Mucosa of gallbladder (tissue), 1 donor: ENCODE data around the gene HPCAL1. TPM values are rescaled to one million over a fixed set of nuclear protein-coding genes. Genes with fewer than 3 reads are reported as not detected.
A peak's percentile ranks its signal among the peaks of the same experiment; 100 is the strongest.

Experiments used
- DNase-seq: peaks from one replicate; pipeline ENCODE4 v3.0.0-alpha.2; 2020; ENCODE audit warnings: low spot score
- total RNA-seq: library from RNA; stranded (reverse); gene quantifications from one replicate; pipeline ENCODE4 v1.2.1, GENCODE V29; 2021
- donor health status: DM: no; HTN: no; CAD: no.

Gene HPCAL1
- total RNA-seq, 1 donor from 2014 or later = 44.0 TPM

GRCh38 chr2:10406491-10407188 lies 103.9 kb downstream of the HPCAL1 start:
- DNase-seq = no peak

GRCh38 chr2:10407432-10407831 lies 104.7 kb downstream of the HPCAL1 start:
- no peak for DNase-seq

GRCh38 chr2:10407841-10408648 lies 105.3 kb downstream of the HPCAL1 start:
- peak; percentile 70 for DNase-seq

GRCh38 chr2:10408649-10409579 lies 106.2 kb downstream of the HPCAL1 start:
- DNase-seq = peak; percentile 84

DNA sequence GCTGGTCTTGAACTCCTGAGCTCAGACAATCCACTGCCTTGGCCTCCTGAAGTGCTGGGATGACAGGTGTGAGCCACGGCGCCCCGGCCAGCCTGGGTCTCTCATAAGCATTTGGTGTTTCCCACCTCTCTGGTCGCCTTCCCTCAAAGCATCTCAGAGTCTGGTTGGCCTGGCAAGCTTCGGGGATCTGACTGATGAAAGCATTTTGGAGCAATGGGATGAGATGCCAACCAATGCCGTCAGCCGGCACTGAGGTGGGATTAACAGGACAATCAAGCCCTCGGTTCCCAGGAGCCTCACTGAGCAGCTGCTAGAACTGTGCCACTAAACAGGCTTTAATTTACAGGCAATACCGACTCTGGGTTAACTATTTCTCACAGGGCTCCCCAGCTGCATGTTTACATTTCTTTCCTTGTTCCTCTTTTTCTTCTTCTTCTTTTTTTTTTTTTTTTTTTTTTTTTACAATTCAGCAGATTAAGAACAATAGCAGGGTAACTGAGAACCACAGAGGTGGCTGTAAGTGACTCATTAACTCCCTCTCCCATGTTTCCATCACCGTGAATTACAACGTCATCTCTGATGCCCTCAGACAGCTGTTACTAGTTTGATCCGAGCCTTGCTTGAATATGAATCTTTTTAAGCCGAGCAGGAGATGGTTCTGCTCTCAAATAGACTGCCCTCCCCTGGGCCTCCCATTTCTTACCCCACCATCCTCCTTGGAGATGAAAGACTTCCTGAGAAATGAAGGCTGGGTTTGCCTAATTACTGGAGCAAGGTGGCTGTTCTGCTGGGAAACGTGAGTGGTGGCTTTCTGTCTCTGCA lies 107.5 kb downstream of the HPCAL1 start:
- no peak for DNase-seq

GRCh38 chr2:10410823-10411437 lies 108.2 kb downstream of the HPCAL1 start:
- DNase-seq = no peak

DNA sequence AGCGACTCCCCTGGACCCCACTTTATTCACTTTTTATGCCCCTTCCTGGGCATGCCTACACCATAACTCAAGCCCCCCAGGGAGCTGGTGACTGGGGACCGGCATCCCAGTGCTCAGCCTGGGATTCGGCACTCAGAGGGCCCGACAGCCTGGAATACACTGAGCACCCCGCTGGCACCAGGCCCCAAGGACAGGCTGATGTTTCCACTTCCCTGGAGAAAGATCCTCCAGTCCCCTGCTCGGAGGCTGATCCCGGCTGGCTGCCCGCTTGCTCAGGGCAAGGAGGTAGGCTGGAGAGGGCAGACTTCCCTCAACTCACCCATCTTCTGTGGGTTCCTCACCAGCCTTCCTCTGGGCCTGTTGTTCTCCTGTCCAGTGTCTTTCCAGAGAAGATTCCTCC lies 108.9 kb downstream of the HPCAL1 start:
- no peak for DNase-seq

DNA sequence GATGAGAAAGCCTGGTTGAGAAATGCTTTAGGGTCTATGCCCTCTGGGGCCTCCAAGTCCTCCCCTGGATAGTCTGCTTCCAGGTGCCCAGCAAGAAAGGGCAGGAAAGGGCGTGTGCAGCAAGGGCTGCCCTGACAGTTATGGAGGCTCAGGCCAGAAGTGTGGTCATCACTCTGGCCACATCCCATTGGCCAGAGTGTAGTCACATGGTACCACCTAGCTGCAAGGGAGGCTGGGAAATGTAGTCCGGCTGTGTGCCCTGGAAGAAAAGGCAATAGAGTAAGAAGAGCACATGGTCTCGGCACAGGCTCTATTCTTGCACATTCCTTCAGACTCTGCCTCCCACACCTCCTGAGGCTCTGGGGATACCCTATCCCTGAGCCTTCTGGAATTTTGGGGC lies 109.7 kb downstream of the HPCAL1 start:
- DNase-seq = no peak

DNA sequence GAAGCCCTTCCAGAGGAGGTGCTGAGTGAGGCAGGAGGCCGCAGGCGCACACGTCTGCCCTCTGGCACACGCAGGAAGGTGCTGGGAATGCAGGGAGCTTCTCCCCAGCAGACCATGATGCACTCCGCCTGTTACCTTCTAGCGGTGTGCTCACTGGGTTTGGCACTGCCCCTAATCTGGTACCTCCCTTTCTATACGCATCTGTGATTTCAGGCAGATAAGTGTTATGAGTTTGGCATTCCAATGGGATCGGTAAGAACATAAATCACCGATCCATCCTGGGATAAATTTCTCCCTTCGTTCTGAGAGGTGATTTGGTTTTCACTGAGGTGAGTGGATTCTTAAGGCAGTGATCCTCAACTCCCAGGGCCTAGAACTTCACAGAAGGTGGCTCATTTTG lies 110.8 kb downstream of the HPCAL1 start:
- DNase-seq = no peak

DNA sequence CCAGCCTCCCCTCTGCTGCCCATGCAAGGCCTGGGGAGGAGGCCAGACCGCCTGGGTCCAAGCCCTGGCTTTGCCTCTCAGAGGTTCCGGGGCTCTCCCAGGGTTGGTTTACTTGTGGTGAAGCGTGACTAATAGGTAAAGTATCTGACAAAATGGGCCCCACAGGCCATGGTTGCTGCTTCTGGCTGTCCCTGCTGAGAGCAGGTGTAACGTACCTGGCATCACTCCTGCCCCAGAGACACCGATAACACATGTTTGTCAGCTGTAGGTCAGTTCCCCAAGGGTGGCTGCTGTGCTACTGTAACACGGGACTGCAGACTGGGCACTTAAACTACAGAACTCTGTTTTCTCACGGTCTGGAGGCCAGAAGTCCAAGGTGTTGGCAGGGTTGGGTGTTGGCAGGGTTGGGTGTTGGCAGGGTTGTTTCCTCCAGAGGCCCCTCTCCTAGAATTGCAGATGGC lies 111.3 kb downstream of the HPCAL1 start:
- peak; percentile 37 for DNase-seq

DNA sequence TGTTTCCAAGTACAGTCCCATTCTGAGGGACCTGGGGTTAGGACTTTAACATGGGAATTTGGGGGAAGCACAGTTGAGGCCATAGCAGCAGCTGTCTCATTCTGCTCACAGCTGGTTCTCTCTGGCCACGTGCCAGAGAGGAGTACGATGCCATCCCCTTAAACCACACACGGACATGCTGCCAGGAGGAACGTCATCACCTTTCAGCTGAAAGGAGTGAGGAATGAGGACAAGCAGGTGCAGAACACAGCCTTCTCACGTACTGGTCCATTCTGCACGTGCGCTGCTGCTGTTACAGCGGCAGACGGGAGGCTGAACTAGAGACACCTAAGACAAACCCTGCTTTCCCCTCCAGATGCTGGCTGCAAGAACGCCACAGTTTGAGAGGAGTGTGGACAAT lies 111.9 kb downstream of the HPCAL1 start:
- no peak for DNase-seq

GRCh38 chr2:10415048-10415447 lies 112.3 kb downstream of the HPCAL1 start:
- no peak for DNase-seq

GRCh38 chr2:10415640-10416039 lies 112.9 kb downstream of the HPCAL1 start:
- DNase-seq = no peak

- DNase-seq = no peak
Measured at GRCh38 chr2:10417551-10418335, 115.0 kb downstream of the HPCAL1 start.

GRCh38 chr2:10419553-10420257 lies 117.0 kb downstream of the HPCAL1 start:
- no peak for DNase-seq

- DNase-seq = no peak
Measured at GRCh38 chr2:10422251-10422650, 119.5 kb downstream of the HPCAL1 start.

DNA sequence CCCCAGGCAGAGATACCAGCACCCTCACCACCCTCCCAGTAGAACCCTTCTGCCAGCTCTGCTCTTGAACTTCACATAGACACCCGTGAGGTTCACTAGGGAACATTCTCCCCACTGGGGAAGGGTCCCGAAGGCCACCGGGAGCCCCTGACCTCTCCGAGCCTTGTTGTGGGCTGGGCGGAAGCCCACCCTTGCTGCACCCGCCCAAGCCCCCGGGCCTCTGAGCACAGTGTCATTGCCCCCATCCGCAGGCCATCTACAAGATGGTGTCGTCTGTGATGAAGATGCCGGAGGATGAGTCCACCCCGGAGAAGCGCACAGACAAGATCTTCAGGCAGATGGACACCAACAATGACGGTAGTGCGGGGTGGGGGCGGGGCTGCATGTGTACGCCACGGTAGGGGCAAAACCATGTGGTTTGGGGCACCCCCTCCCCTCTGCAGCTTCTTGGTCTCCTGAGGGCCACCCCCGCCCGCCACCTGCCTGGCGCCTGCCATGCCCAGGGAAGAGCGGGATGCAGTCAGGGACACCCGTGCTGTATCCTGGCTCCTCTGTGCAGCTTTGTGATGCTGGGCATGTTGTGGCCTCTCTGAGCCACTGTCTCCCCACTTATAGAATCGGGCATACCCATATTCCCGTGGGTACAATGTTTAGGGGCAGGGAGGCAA lies 120.2 kb downstream of the HPCAL1 start:
- DNase-seq = no peak

- DNase-seq = no peak
Measured at GRCh38 chr2:10423400-10423774, 120.7 kb downstream of the HPCAL1 start.

DNA sequence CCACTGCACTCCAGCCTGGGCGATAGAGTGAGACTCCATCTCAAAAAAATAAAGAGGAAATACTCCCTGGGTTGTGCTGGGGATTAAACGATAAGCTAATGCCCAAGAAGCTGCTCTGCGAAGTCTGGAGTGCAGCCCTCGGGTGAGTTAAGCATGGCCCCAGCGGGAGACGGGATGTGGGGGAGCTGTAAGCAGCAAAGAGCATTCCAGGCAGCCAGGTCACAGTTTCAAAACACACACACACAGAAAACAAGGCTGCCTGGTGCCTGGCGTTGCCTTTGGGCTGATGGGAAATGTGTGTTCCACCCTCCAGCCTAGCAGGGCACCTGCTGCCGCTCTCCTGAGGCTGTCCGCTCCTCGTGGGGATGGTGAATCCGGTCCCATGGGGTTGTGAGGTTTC lies 121.3 kb downstream of the HPCAL1 start:
- no peak for DNase-seq
